Measurements from ENCODE around the gene TAOK2.

TAOK2 gene

GRCh38 chr16:29968205-29968604, 5.5 kb upstream of the TAOK2 start:
- in situ Hi-C loops (cut with MboI; ENCODE audit: low sequenced_read_pairs, unreplicated experiment) = no loop called here
- no peak for DNase-seq (ENCODE audit: low spot score)
- TF ChIP-seq, protein P1, sequence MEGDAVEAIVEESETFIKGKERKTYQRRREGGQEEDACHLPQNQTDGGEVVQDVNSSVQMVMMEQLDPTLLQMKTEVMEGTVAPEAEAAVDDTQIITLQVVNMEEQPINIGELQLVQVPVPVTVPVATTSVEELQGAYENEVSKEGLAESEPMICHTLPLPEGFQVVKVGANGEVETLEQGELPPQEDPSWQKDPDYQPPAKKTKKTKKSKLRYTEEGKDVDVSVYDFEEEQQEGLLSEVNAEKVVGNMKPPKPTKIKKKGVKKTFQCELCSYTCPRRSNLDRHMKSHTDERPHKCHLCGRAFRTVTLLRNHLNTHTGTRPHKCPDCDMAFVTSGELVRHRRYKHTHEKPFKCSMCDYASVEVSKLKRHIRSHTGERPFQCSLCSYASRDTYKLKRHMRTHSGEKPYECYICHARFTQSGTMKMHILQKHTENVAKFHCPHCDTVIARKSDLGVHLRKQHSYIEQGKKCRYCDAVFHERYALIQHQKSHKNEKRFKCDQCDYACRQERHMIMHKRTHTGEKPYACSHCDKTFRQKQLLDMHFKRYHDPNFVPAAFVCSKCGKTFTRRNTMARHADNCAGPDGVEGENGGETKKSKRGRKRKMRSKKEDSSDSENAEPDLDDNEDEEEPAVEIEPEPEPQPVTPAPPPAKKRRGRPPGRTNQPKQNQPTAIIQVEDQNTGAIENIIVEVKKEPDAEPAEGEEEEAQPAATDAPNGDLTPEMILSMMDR (IDR thresholded peaks at IDR 0.05; ENCODE audit: borderline replicate concordance, control extremely low read depth, extremely low read depth, insufficient read depth, missing control alignments) = no peak

DNA sequence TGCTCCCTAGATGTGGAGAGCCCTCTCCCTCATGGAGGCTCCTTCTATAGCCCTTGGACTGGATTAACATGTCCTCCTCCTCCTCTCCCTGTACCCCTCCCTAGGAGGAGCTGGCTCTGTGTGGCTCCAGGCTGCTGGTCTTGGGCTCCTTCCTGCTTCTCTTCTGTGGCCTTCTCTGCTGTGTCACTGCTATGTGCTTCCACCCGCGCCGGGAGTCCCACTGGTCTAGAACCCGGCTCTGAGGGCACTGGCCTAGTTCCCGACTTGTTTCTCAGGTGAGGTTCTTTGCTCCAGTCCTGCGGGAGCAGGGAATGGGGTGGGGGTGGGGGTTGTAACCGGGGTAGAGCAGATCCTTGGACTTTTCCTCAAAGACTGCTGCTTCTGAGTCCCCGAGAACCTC, 2.4 kb upstream of the TAOK2 start:
- in situ Hi-C loops (cut with MboI; ENCODE audit: low sequenced_read_pairs, unreplicated experiment) = loop anchor here (10.0 kb wide), 1 partner anchor 57 kb away; no protein-coding TSS in a partner anchor
- no peak for DNase-seq (ENCODE audit: low spot score)
- TF ChIP-seq, protein P1 (IDR thresholded peaks at IDR 0.05; ENCODE audit: borderline replicate concordance, control extremely low read depth, extremely low read depth, insufficient read depth, missing control alignments) = no peak

DNA sequence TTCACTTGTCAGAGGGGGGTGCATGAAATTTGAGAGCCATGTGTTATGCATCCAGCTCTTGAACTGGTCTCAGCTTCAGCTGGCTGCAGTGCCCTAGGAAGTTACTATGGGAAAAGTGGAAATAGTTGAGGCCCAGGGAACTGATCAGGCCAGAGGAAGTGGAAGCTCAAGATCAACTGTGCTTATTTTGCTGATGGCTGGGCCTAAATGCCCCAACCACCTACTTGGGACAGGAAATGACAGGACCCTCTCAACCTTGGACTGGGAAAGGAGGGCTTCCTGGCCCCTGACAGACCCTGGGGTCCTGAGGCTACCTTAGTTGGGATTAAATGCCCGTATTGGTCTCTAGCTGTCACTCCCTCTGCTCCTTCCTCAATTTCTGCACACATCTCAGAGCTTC, 1.2 kb upstream of the TAOK2 start:
- no peak for DNase-seq (ENCODE audit: low spot score)
- in situ Hi-C loops (cut with MboI; ENCODE audit: low sequenced_read_pairs, unreplicated experiment) = loop anchor here (10.0 kb wide), 1 partner anchor 58 kb away; no protein-coding TSS in a partner anchor
- TF ChIP-seq, protein P1 (IDR thresholded peaks at IDR 0.05; ENCODE audit: borderline replicate concordance, control extremely low read depth, extremely low read depth, insufficient read depth, missing control alignments) = no peak

GRCh38 chr16:29972992-29973383, 680 bp upstream of the TAOK2 start:
- TF ChIP-seq, protein P1 (IDR thresholded peaks at IDR 0.05; ENCODE audit: borderline replicate concordance, control extremely low read depth, extremely low read depth, insufficient read depth, missing control alignments) = no peak
- DNase-seq (ENCODE audit: low spot score) = no peak
- in situ Hi-C loops (cut with MboI; ENCODE audit: low sequenced_read_pairs, unreplicated experiment) = loop anchor here (10.0 kb wide), 1 partner anchor 58 kb away; no protein-coding TSS in a partner anchor

- TF ChIP-seq, protein P1 (IDR thresholded peaks at IDR 0.05; ENCODE audit: borderline replicate concordance, control extremely low read depth, extremely low read depth, insufficient read depth, missing control alignments) = no peak
- in situ Hi-C loops (cut with MboI; ENCODE audit: low sequenced_read_pairs, unreplicated experiment) = loop anchor here (10.0 kb wide), 1 partner anchor 60 kb away; no protein-coding TSS in a partner anchor
- no peak for DNase-seq (ENCODE audit: low spot score)
These were observed 844 bp downstream of the TAOK2 start for GRCh38 chr16:29974291-29975133.

GRCh38 chr16:29975134-29975538, 1.5 kb downstream of the TAOK2 start:
- no peak for DNase-seq (ENCODE audit: low spot score)
- in situ Hi-C loops (cut with MboI; ENCODE audit: low sequenced_read_pairs, unreplicated experiment) = loop anchor here (10.0 kb wide), 1 partner anchor 60 kb away; no protein-coding TSS in a partner anchor
- TF ChIP-seq, protein P1 (IDR thresholded peaks at IDR 0.05; ENCODE audit: borderline replicate concordance, control extremely low read depth, extremely low read depth, insufficient read depth, missing control alignments) = no peak

Data from GM13976 (cell line).